Measurements from ENCODE around the gene SP140L.

DNA sequence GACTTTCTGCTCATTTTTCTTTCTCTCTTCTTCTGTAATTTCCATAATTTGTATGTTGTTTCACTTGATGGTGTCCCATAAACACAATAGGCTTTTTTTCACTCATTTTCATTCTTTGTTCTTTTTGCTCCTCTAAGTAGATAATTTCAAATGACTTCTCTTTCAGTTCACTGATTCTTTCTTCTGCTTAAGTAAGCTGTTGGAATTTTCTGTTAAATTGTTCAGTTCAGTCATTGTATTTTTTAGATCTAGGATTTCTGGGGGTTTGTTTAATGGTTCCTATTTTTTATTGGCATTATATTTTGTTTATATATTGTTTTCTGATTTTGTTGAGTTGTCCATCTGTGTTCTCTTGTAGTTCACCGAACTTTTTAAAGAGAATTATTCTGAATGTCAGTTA lies 19.5 kb downstream of the SP140L start:
- TF ChIP-seq, protein P1, sequence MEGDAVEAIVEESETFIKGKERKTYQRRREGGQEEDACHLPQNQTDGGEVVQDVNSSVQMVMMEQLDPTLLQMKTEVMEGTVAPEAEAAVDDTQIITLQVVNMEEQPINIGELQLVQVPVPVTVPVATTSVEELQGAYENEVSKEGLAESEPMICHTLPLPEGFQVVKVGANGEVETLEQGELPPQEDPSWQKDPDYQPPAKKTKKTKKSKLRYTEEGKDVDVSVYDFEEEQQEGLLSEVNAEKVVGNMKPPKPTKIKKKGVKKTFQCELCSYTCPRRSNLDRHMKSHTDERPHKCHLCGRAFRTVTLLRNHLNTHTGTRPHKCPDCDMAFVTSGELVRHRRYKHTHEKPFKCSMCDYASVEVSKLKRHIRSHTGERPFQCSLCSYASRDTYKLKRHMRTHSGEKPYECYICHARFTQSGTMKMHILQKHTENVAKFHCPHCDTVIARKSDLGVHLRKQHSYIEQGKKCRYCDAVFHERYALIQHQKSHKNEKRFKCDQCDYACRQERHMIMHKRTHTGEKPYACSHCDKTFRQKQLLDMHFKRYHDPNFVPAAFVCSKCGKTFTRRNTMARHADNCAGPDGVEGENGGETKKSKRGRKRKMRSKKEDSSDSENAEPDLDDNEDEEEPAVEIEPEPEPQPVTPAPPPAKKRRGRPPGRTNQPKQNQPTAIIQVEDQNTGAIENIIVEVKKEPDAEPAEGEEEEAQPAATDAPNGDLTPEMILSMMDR (IDR thresholded peaks at IDR 0.05): no peak
- no peak for TF ChIP-seq POLR2A (IDR thresholded peaks at IDR 0.05)
- TF ChIP-seq EP300 (IDR thresholded peaks at IDR 0.05): no peak

Data from ovary (tissue), 3 donors.